Midbrain (tissue), 1 donor: ENCODE data around the gene LRCH1.
"Not testable (repeated sequence)": the region's sequence is repeated elsewhere in the genome, so short reads cannot be mapped to it uniquely, and the experiment has no call there.

Source experiments
- DNase-seq: peaks from one replicate; lab custom pipeline; 2025; lab: John Stamatoyannopoulos, UW

LRCH1 gene

GRCh38 chr13:46552889-46553520 lies at the start of gene LRCH1:
Gene LRCH1, plus strand, starts transcription at chr13:46553170. Its CDS starts 227 bp downstream, at chr13:46553397.
- peak; percentile 61 for DNase-seq

- no peak for DNase-seq
Observed at GRCh38 chr13:46504036-46504435, 48.9 kb upstream of the LRCH1 start.

GRCh38 chr13:46507981-46508380 lies 45.0 kb upstream of the LRCH1 start:
- DNase-seq: no peak

- DNase-seq: no peak
Observed at GRCh38 chr13:46509981-46510380, 43.0 kb upstream of the LRCH1 start.

GRCh38 chr13:46515803-46516202 lies 37.2 kb upstream of the LRCH1 start:
- DNase-seq: no peak

- DNase-seq: no peak
Observed at GRCh38 chr13:46516599-46517338, 36.2 kb upstream of the LRCH1 start.

- not testable (repeated sequence) for DNase-seq
Observed at GRCh38 chr13:46517748-46518147, 35.2 kb upstream of the LRCH1 start.

- DNase-seq: no peak
Observed at GRCh38 chr13:46519182-46519581, 33.8 kb upstream of the LRCH1 start.

GRCh38 chr13:46520166-46520565 lies 32.8 kb upstream of the LRCH1 start:
- no peak for DNase-seq

- DNase-seq: no peak
Observed at GRCh38 chr13:46521486-46521885, 31.5 kb upstream of the LRCH1 start.

GRCh38 chr13:46521921-46522747 lies 30.8 kb upstream of the LRCH1 start:
- DNase-seq: no peak

- DNase-seq: no peak
Observed at GRCh38 chr13:46522748-46523030, 30.3 kb upstream of the LRCH1 start.

GRCh38 chr13:46523972-46524752 lies 28.8 kb upstream of the LRCH1 start:
- DNase-seq: peak; percentile 35

GRCh38 chr13:46526100-46526735 lies 26.8 kb upstream of the LRCH1 start:
- DNase-seq: no peak

GRCh38 chr13:46526740-46527139 lies 26.2 kb upstream of the LRCH1 start:
- no peak for DNase-seq

- no peak for DNase-seq
Observed at GRCh38 chr13:46527237-46527636, 25.7 kb upstream of the LRCH1 start.

GRCh38 chr13:46529216-46529919 lies 23.6 kb upstream of the LRCH1 start:
- DNase-seq: no peak

- no peak for DNase-seq
Observed at GRCh38 chr13:46530084-46530935, 22.7 kb upstream of the LRCH1 start.

GRCh38 chr13:46531953-46532352 lies 21.0 kb upstream of the LRCH1 start:
- DNase-seq: no peak

GRCh38 chr13:46535002-46535401 lies 18.0 kb upstream of the LRCH1 start:
- no peak for DNase-seq
